Mesothelial cell of epicardium (in vitro differentiated cells): Measurements from ENCODE around the gene COL23A1. TPM values are rescaled to one million over a fixed set of nuclear protein-coding genes. Genes with fewer than 3 reads are reported as not detected.
A peak's percentile ranks its signal among the peaks of the same experiment; 100 is the strongest.

Experiments used
- DNase-seq, 2 experiments: peaks; one replicate each; pipeline ENCODE4 v3.0.0; 2021; ENCODE audit warnings: low spot score in 2 of 2; ENCODE audit not compliant: unreplicated experiment in 2 of 2
- H3K27ac Mint-ChIP-seq: 2 replicates; pipeline ENCODE4 v1.8.0; 2021; ENCODE audit warnings: mixed read lengths
- H3K27me3 Mint-ChIP-seq: 2 replicates; pipeline ENCODE4 v1.8.0; 2021; ENCODE audit warnings: low read depth, mixed read lengths
- H3K36me3 Mint-ChIP-seq: 2 replicates; pipeline ENCODE4 v1.8.0; 2021; ENCODE audit warnings: mixed read lengths
- H3K4me1 Mint-ChIP-seq: 2 replicates; pipeline ENCODE4 v1.8.0; 2021; ENCODE audit warnings: mixed read lengths
- H3K4me3 Mint-ChIP-seq: 2 replicates; pipeline ENCODE4 v1.8.0; 2021; ENCODE audit warnings: mild to moderate bottlenecking, moderate library complexity, mixed read lengths
- H3K9me3 Mint-ChIP-seq: 2 replicates; pipeline ENCODE4 v1.8.0; 2021; ENCODE audit warnings: mixed read lengths
- total RNA-seq: library from RNA; stranded (reverse); gene quantifications from 3 replicates; pipeline ENCODE4 v1.2.1, GENCODE V29; 2021
- TF ChIP-seq, protein P1 (sequence below): fragments of 200-600 bp; sonication (generic); IDR thresholded peaks from one replicate; pipeline ENCODE4 v1.5.0; 2021; ENCODE audit warnings: antibody characterized with exemption; ENCODE audit not compliant: unreplicated experiment

Gene COL23A1
- total RNA-seq, 1 donor from 2014 or later: 13.6 TPM

DNA sequence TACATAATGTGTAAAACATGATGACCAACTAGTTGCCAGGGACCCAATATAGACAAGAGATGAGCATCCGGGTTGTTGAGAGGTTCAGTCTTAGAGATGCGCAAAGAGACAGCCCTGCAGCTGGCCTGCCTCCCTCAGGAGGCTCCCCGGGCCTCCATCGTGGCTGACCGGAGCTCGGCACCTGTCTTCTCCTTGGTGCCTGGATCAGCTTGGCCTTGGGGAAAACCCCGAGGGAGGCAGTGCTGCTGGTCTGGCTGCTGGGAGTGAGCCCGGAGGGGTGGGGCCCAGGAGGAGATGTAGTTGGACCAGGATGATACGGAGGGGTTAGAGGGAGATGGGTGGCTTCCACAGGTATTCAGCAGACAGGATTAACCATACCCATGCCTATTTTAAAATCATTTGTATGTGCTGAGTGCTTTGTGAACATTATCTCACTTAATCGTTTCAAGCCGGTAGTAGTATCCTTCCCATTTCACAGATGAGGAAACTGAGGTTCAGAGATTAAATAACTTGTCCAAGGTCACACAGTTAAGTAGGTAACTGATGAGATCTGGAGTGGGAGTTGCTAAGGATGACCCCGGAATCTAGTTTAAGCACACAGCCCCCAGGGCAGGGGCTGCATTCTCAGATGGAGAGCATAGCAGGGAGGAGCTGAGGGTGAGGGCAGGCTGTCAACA, 173.8 kb downstream of the COL23A1 start:
- peaks cover 29% of the 10 kb centered on the region for H3K4me1 Mint-ChIP-seq
- H3K4me3 Mint-ChIP-seq: no peak overlapping the region
- no peak overlapping the region for H3K27ac Mint-ChIP-seq
- peaks cover 10% of the 10 kb centered on the region for H3K27me3 Mint-ChIP-seq
- H3K36me3 Mint-ChIP-seq: no peaks in the 10 kb centered on the region
- no peak for DNase-seq
- TF ChIP-seq, protein P1, sequence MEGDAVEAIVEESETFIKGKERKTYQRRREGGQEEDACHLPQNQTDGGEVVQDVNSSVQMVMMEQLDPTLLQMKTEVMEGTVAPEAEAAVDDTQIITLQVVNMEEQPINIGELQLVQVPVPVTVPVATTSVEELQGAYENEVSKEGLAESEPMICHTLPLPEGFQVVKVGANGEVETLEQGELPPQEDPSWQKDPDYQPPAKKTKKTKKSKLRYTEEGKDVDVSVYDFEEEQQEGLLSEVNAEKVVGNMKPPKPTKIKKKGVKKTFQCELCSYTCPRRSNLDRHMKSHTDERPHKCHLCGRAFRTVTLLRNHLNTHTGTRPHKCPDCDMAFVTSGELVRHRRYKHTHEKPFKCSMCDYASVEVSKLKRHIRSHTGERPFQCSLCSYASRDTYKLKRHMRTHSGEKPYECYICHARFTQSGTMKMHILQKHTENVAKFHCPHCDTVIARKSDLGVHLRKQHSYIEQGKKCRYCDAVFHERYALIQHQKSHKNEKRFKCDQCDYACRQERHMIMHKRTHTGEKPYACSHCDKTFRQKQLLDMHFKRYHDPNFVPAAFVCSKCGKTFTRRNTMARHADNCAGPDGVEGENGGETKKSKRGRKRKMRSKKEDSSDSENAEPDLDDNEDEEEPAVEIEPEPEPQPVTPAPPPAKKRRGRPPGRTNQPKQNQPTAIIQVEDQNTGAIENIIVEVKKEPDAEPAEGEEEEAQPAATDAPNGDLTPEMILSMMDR: no peak
- no peaks in the 10 kb centered on the region for H3K9me3 Mint-ChIP-seq

DNA sequence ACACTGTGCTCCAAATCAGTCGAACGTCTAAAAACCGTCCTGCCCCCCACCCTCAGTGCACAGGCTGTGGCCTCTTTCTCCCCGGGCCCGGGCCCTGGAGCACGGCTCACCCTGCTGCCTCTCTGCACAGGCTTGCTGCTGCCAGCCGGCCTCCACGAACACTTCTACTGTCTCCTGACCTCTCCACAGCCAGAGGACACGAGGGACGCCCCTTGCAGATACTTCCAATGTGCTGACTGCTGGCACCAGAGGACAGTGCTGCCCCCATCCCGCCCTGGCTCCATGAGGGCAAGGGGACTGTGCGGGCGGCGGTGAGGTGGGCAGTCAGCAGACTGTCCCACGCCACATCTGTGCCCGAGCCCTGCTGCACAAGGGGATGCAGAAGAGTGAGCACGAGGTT, 174.8 kb downstream of the COL23A1 start:
- Mint-ChIP-seq H3K4me1 (peaks cover 24% of the 10 kb centered on the region), H3K36me3 (no peaks in the 10 kb centered on the region), H3K4me3 (no peak overlapping the region), H3K27me3 (peaks cover 12% of the 10 kb centered on the region), H3K27ac (no peak overlapping the region), H3K9me3 (peaks cover 2% of the 10 kb centered on the region)
- DNase-seq: no peak
- TF ChIP-seq, protein P1: no peak

DNA sequence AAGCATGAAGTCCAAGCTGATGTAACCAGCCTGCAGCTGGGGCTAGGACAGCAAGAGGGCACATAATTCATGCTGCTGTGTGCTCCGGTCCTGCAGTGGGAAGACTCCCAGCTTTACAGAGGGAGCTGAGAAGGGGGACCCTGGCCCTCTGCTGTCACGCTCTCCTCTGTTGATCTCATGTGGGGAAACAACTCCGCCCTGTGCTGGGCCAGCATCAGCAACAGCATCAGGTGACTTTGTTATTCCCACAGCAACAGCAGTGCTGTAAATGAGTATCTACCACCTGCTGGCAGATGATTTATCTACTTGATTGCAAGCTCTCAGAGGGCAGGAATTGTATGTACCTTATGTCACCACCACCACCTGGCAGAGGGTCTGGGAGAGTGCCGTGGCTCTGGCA, 176.2 kb downstream of the COL23A1 start:
- Mint-ChIP-seq H3K9me3 (peaks cover 8% of the 10 kb centered on the region), H3K4me1 (peaks cover 16% of the 10 kb centered on the region), H3K27me3 (peaks cover 12% of the 10 kb centered on the region), H3K36me3 (no peaks in the 10 kb centered on the region), H3K27ac (no peak overlapping the region), H3K4me3 (no peak overlapping the region)
- TF ChIP-seq, protein P1: no peak
- DNase-seq: no peak

GRCh38 chr5:178411083-178411482, 179.1 kb downstream of the COL23A1 start:
- H3K27ac Mint-ChIP-seq: no peak overlapping the region
- peaks cover 8% of the 10 kb centered on the region for H3K4me1 Mint-ChIP-seq
- H3K9me3 Mint-ChIP-seq: peaks cover 27% of the 10 kb centered on the region
- no peak for DNase-seq
- peaks cover 6% of the 10 kb centered on the region for H3K36me3 Mint-ChIP-seq
- H3K27me3 Mint-ChIP-seq: peaks cover 12% of the 10 kb centered on the region
- H3K4me3 Mint-ChIP-seq: no peak overlapping the region
- TF ChIP-seq, protein P1: peak; percentile 22

GRCh38 chr5:178407646-178408045, 182.5 kb downstream of the COL23A1 start:
- Mint-ChIP-seq H3K27me3 (peaks cover 8% of the 10 kb centered on the region), H3K36me3 (peaks cover 6% of the 10 kb centered on the region), H3K4me1 (no peaks in the 10 kb centered on the region), H3K27ac (no peak overlapping the region), H3K4me3 (no peak overlapping the region), H3K9me3 (peaks cover 27% of the 10 kb centered on the region)
- no peak for DNase-seq
- TF ChIP-seq, protein P1: no peak
